NB4 (cell line): Measurements from ENCODE around the gene CAPN8.

Experiments
- DNase-seq: peaks from one replicate; pipeline ENCODE4 v3.0.0; 2010; ENCODE audit warnings: low read depth
- H3K4me3 ChIP-seq: one replicate; pipeline ENCODE4 v1.5.1; 2011; ENCODE audit warnings: mild to moderate bottlenecking, low read depth, low read length, moderate library complexity
- CTCF ChIP-seq: IDR thresholded peaks from one replicate; pipeline ENCODE4 v1.5.1; 2012; ENCODE audit warnings: low read depth, low read length
- MAX ChIP-seq: IDR thresholded peaks from 2 replicates; pipeline ENCODE4 v1.6.1; 2011; ENCODE audit warnings: low read depth, low read length
- MYC ChIP-seq: IDR thresholded peaks from 2 replicates; pipeline ENCODE4 v1.6.1; 2011; ENCODE audit warnings: low read depth, low read length
- POLR2A ChIP-seq: IDR thresholded peaks from 2 replicates; pipeline ENCODE4 v1.6.1; 2011; ENCODE audit warnings: mild to moderate bottlenecking; ENCODE audit not compliant: insufficient read length; ENCODE audit errors: extremely low read depth

Gene CAPN8

GRCh38 chr1:223621312-223621734 is 44.2 kb downstream of the CAPN8 start:
- no peak overlapping the region for H3K4me3 ChIP-seq
- DNase-seq = peak; percentile 38
- TF ChIP-seq MAX = peak; percentile 65
- no peak for TF ChIP-seq POLR2A

- H3K4me3 ChIP-seq = no peak overlapping the region
- DNase-seq = no peak
Measured at GRCh38 chr1:223620297-223620897, 45.1 kb downstream of the CAPN8 start.

GRCh38 chr1:223618680-223619079 is 46.8 kb downstream of the CAPN8 start:
- TF ChIP-seq POLR2A = no peak
- TF ChIP-seq CTCF = no peak
- TF ChIP-seq MAX = no peak
- TF ChIP-seq MYC = no peak
- DNase-seq = no peak
- no peak overlapping the region for H3K4me3 ChIP-seq

More at GRCh38 chr1:223620297-223620897, 45.1 kb downstream of the CAPN8 start:
- TF ChIP-seq CTCF (no peak), MYC (no peak), POLR2A (no peak), MAX (no peak)

- no peak for TF ChIP-seq CTCF
- TF ChIP-seq POLR2A = no peak
- TF ChIP-seq MAX = no peak
- TF ChIP-seq MYC = no peak
- no peak overlapping the region for H3K4me3 ChIP-seq
- DNase-seq = no peak
Measured at GRCh38 chr1:223617323-223618070, 48.0 kb downstream of the CAPN8 start.

- H3K4me3 ChIP-seq = no peak overlapping the region
- no peak for TF ChIP-seq CTCF
- TF ChIP-seq MAX = no peak
- TF ChIP-seq MYC = no peak
- no peak for TF ChIP-seq POLR2A
- DNase-seq = no peak
Measured at GRCh38 chr1:223616586-223616985, 48.9 kb downstream of the CAPN8 start.

- DNase-seq = no peak
- no peak overlapping the region for H3K4me3 ChIP-seq
- TF ChIP-seq CTCF (no peak), POLR2A (no peak), MYC (no peak), MAX (no peak)
Measured at GRCh38 chr1:223611936-223612335, 53.6 kb downstream of the CAPN8 start.
